ENCODE measurements around the gene FUT2. TPM values are rescaled to one million over a fixed set of nuclear protein-coding genes. Genes with fewer than 3 reads are reported as not detected.

The FUT2 gene
- total and polyA plus RNA-seq, 10 of the 15 experiments (the other 5 are each of a cell fraction or from before 2014, with no cell fraction given) = 0.02 to 0.13 (median 0.07) TPM; not detected in 7

- H2AFZ ChIP-seq (ENCODE audit: control insufficient read depth, low read depth, low read length) = no peak overlapping the region
- H3K9me3 ChIP-seq (replicated peaks; ENCODE audit: control insufficient read depth, insufficient read depth, low read length) = no peaks in the 10 kb centered on the region; the same call in 2 of the 3 replicates
- no peak overlapping the region for H3K4me3 ChIP-seq
- intact Hi-C loops (cut with micrococcal nuclease; ENCODE audit: unreplicated experiment) (no loop called here), in situ Hi-C loops (cut with MboI) (no loop called here)
- ChIA-PET RAD21 (ENCODE audit: unreplicated experiment) (no interaction called here), POLR2A (no interaction called here), CTCF (no interaction called here), SMC1A (ENCODE audit: uncharacterized antibody, unreplicated experiment) (no interaction called here)
- H3K27me3 ChIP-seq (replicated peaks in 1 of 2; ENCODE audit: control insufficient read depth in 2 of 2, insufficient read depth in 2 of 2, low read length in 1 of 2) = peaks cover 2 to 6% of the 10 kb centered on the region in 2 experiments; a peak in 3 of 4 replicates
- TF ChIP-seq SIN3A (IDR thresholded peaks at IDR 0.05; ENCODE audit: low read depth, low read length) (no peak), NRF1 (conservative IDR thresholded peaks at IDR 0.05; ENCODE audit: low read depth, low read length) (no peak), SREBF1 (IDR thresholded peaks at IDR 0.05; ENCODE audit: low read length) (no peak), NBN (IDR thresholded peaks at IDR 0.05) (no peak), ZZZ3 (IDR thresholded peaks at IDR 0.05; ENCODE audit: control insufficient read depth, insufficient read length, low read depth) (no peak), E2F8 (IDR thresholded peaks at IDR 0.05; ENCODE audit: low read depth, partially characterized antibody) (no peak)
- WGBS (ENCODE audit: insufficient coverage, insufficient replicate concordance, low lambda C conversion rate, missing lambda C conversion rate) = 67% methylated on average over 29 of the region's 29 CpGs
- ATAC-seq (no peak), DNase-seq (ENCODE audit: low read depth, low spot score) (no peak), FAIRE-seq (no peak)
- no peak overlapping the region for H3K27ac ChIP-seq (ENCODE audit: control insufficient read depth, insufficient read depth)
- H3K36me3 ChIP-seq (ENCODE audit: control insufficient read depth in 2 of 2, insufficient read depth in 2 of 2, low read length in 1 of 2) = no peaks in the 10 kb centered on the region
- no peak overlapping the region for H3K4me2 ChIP-seq (ENCODE audit: control insufficient read depth, insufficient read depth)
- H4K20me1 ChIP-seq (ENCODE audit: control insufficient read depth, insufficient read depth) = no peaks in the 10 kb centered on the region
- no TSS peak for BruUV-seq (replicated peaks)
- no peaks in the 10 kb centered on the region for H3K79me2 ChIP-seq (ENCODE audit: control insufficient read depth, insufficient read depth, low read length)
- H3K9ac ChIP-seq (ENCODE audit: control insufficient read depth, insufficient read depth, low read length) = no peak overlapping the region
- H3K4me1 ChIP-seq (ENCODE audit: control insufficient read depth, insufficient read depth, low read length) = no peaks in the 10 kb centered on the region
These were observed 55.2 kb downstream of the FUT2 start for GRCh38 chr19:48750771-48751504.

All from GM12878 (cell line).